ENCODE results near the gene GLCE.

Gene GLCE

GRCh38 chr15:69194854-69195253, 34.4 kb downstream of the GLCE start:
- DNase-seq (ENCODE audit: low read depth in 4 of 4, low spot score in 1 of 4): no peak

- DNase-seq (ENCODE audit: low read depth in 4 of 4, low spot score in 1 of 4): no peak
Observed at GRCh38 chr15:69200832-69201745, 40.7 kb downstream of the GLCE start.

- no peak for DNase-seq (ENCODE audit: low read depth in 4 of 4, low spot score in 1 of 4)
Observed at GRCh38 chr15:69206079-69206478, 45.6 kb downstream of the GLCE start.

GRCh38 chr15:69209661-69210060, 49.2 kb downstream of the GLCE start:
- no peak for DNase-seq (ENCODE audit: low read depth in 4 of 4, low spot score in 1 of 4)

GRCh38 chr15:69210574-69210973, 50.1 kb downstream of the GLCE start:
- DNase-seq (ENCODE audit: low read depth in 4 of 4, low spot score in 1 of 4): no peak

GRCh38 chr15:69213786-69214185, 53.4 kb downstream of the GLCE start:
- DNase-seq (ENCODE audit: low read depth in 4 of 4, low spot score in 1 of 4): no peak

GRCh38 chr15:69215314-69216035, 55.0 kb downstream of the GLCE start:
- DNase-seq (ENCODE audit: low read depth in 4 of 4, low spot score in 1 of 4): no peak

- no peak for DNase-seq (ENCODE audit: low read depth in 4 of 4, low spot score in 1 of 4)
Observed at GRCh38 chr15:69217381-69217780, 56.9 kb downstream of the GLCE start.

GRCh38 chr15:69219690-69220089, 59.3 kb downstream of the GLCE start:
- no peak for DNase-seq (ENCODE audit: low read depth in 4 of 4, low spot score in 1 of 4)

- DNase-seq (ENCODE audit: low read depth in 4 of 4, low spot score in 1 of 4): no peak
Observed at GRCh38 chr15:69222002-69222474, 61.6 kb downstream of the GLCE start.

- no peak for DNase-seq (ENCODE audit: low read depth in 4 of 4, low spot score in 1 of 4)
Observed at GRCh38 chr15:69223083-69223813, 62.8 kb downstream of the GLCE start.

GRCh38 chr15:69224383-69224782, 63.9 kb downstream of the GLCE start:
- no peak for DNase-seq (ENCODE audit: low read depth in 4 of 4, low spot score in 1 of 4)

- DNase-seq (ENCODE audit: low read depth in 4 of 4, low spot score in 1 of 4): no peak
Observed at GRCh38 chr15:69225355-69226022, 65.1 kb downstream of the GLCE start.

GRCh38 chr15:69226023-69226355, 65.6 kb downstream of the GLCE start:
- DNase-seq (ENCODE audit: low read depth in 4 of 4, low spot score in 1 of 4): no peak

GRCh38 chr15:69232144-69232543, 71.7 kb downstream of the GLCE start:
- no peak for DNase-seq (ENCODE audit: low read depth in 4 of 4, low spot score in 1 of 4)

- no peak for DNase-seq (ENCODE audit: low read depth in 4 of 4, low spot score in 1 of 4)
Observed at GRCh38 chr15:69232765-69233164, 72.3 kb downstream of the GLCE start.

GRCh38 chr15:69234676-69235075, 74.2 kb downstream of the GLCE start:
- DNase-seq (ENCODE audit: low read depth in 4 of 4, low spot score in 1 of 4): no peak

- no peak for DNase-seq (ENCODE audit: low read depth in 4 of 4, low spot score in 1 of 4)
Observed at GRCh38 chr15:69236505-69236904, 76.1 kb downstream of the GLCE start.

- DNase-seq (ENCODE audit: low read depth in 4 of 4, low spot score in 1 of 4): no peak
Observed at GRCh38 chr15:69237718-69238117, 77.3 kb downstream of the GLCE start.

- DNase-seq (ENCODE audit: low read depth in 4 of 4, low spot score in 1 of 4): no peak
Observed at GRCh38 chr15:69244798-69245197, 84.4 kb downstream of the GLCE start.

- no peak for DNase-seq (ENCODE audit: low read depth in 4 of 4, low spot score in 1 of 4)
Observed at GRCh38 chr15:69253156-69253555, 92.7 kb downstream of the GLCE start.

All from stimulated activated CD4-positive, alpha-beta T cell treated with anti-CD3 and anti-CD28 coated beads, Interleukin-1b, Interleukin-23, amount 100 ng/mL, for 24 hours (primary cell).